Sigmoid colon (tissue), 7 donors: ENCODE results near the gene OR4N2. TPM values are rescaled to one million over a fixed set of nuclear protein-coding genes. Genes with fewer than 3 reads are reported as not detected.
"Not testable (repeated sequence)": the region's sequence is repeated elsewhere in the genome, so short reads cannot be mapped to it uniquely, and the experiment has no call there.

ENCODE experiments used
- DNase-seq: peaks from one replicate; pipeline ENCODE4 v3.0.0-alpha.2; 2019
- H3K27ac ChIP-seq, 4 donors: fragments of 200-600 bp; sonication (generic); one replicate each; pipeline ENCODE4 v1.5.1; 2016 to 2019; ENCODE audit warnings: mild to moderate bottlenecking in 1 of 4
- H3K27me3 ChIP-seq, 3 donors: fragments of 200-600 bp; sonication (generic); one replicate each; pipeline ENCODE4 v1.5.1; 2019; ENCODE audit warnings: mild to moderate bottlenecking in 1 of 3
- H3K36me3 ChIP-seq, 4 donors: fragments of 200-600 bp; sonication (generic); one replicate each; pipeline ENCODE4 v1.5.1; 2016 to 2019
- H3K4me1 ChIP-seq, 4 donors: fragments of 200-600 bp; sonication (generic); one replicate each; pipeline ENCODE4 v1.5.1; 2017 to 2019
- H3K4me3 ChIP-seq, 4 donors: fragments of 200-600 bp; sonication (generic); one replicate each; pipeline ENCODE4 v1.5.1; 2017 to 2019; ENCODE audit warnings: mild to moderate bottlenecking in 2 of 4, moderate library complexity in 1 of 4
- H3K9me3 ChIP-seq, 4 donors: fragments of 200-600 bp in 3 of 4; sonication (generic) in 3 of 4; one replicate each; pipeline versions ENCODE4 v1.5.1 to v1.6.1; 2013 to 2019
- EP300 ChIP-seq, 4 donors: sonication (generic); formaldehyde crosslinking; IDR thresholded peaks; one replicate each; pipeline ENCODE4 v1.6.1; 2017; ENCODE audit warnings: antibody characterized with exemption in 4 of 4
- POLR2A ChIP-seq, 2 donors: fragments of 450-650 bp; IDR thresholded peaks; one replicate each; pipeline ENCODE4 v1.6.1; 2016; ENCODE audit warnings: antibody characterized with exemption in 2 of 2, mild to moderate bottlenecking in 2 of 2, moderate library complexity in 2 of 2
- POLR2AphosphoS5 ChIP-seq, 4 donors: sonication (generic); formaldehyde crosslinking; IDR thresholded peaks; one replicate each; pipeline ENCODE4 v1.6.1; 2017; ENCODE audit warnings: antibody characterized with exemption in 4 of 4
- WGBS, 2 donors: extraction: QIAGEN DNeasy Blood & Tissue Kit; methylation state at CpG; one replicate each; pipeline ENCODE4 v1.1.7; 2013; 5-methylcytosine and 5-hydroxymethylcytosine counted together
- intact Hi-C: fragments of 100-400 bp; cut with DNase I; formaldehyde crosslinking; loops from one replicate; pipeline ENCODE4 v1.15.1; 2023
- polyA plus RNA-seq, 3 donors: library from polyadenylated mRNA; stranded (reverse); fragments of 200-250 nt; gene quantifications; one replicate each; pipeline ENCODE4 v1.2.3, GENCODE V29; 2013
- total RNA-seq, 4 donors: library from RNA; depleted of rRNA; stranded (reverse); fragments of >200 nt; gene quantifications; one replicate each; pipeline ENCODE4 v1.1.0, GENCODE V29; 2016
- TF ChIP-seq, protein P1 (sequence below), 4 experiments: fragments of 450-650 bp in 3 of 4; fragments of 200-600 bp in 1 of 4; IDR thresholded peaks; one replicate each; pipeline ENCODE4 v1.5.1; 2016 to 2019; ENCODE audit warnings: antibody characterized with exemption in 4 of 4, mild to moderate bottlenecking in 3 of 4, moderate library complexity in 2 of 4
- donor health status: healthy with polysubstance abuse.
- donor health status: Bipolar disorder and iron deficiency.
- donor health status: healthy.

Gene OR4N2
- total and polyA plus RNA-seq, 7 donors = not detected

GRCh38 chr14:19823178-19823577 is 19.6 kb downstream of the OR4N2 start:
- TF ChIP-seq POLR2AphosphoS5 (IDR thresholded peaks at IDR 0.05) (no peak), EP300 (IDR thresholded peaks at IDR 0.05) (no peak), POLR2A (IDR thresholded peaks at IDR 0.05) (no peak)
- TF ChIP-seq, protein P1, sequence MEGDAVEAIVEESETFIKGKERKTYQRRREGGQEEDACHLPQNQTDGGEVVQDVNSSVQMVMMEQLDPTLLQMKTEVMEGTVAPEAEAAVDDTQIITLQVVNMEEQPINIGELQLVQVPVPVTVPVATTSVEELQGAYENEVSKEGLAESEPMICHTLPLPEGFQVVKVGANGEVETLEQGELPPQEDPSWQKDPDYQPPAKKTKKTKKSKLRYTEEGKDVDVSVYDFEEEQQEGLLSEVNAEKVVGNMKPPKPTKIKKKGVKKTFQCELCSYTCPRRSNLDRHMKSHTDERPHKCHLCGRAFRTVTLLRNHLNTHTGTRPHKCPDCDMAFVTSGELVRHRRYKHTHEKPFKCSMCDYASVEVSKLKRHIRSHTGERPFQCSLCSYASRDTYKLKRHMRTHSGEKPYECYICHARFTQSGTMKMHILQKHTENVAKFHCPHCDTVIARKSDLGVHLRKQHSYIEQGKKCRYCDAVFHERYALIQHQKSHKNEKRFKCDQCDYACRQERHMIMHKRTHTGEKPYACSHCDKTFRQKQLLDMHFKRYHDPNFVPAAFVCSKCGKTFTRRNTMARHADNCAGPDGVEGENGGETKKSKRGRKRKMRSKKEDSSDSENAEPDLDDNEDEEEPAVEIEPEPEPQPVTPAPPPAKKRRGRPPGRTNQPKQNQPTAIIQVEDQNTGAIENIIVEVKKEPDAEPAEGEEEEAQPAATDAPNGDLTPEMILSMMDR (IDR thresholded peaks at IDR 0.05) = no peak
- Histone ChIP-seq H3K4me3 (no peak overlapping the region), H3K9me3 (peaks cover 0 to 3% (median 1%) of the 10 kb centered on the region in 4 donors), H3K4me1 (no peaks in the 10 kb centered on the region), H3K36me3 (no peaks in the 10 kb centered on the region), H3K27me3 (no peaks in the 10 kb centered on the region), H3K27ac (no peak overlapping the region)
- no peak for DNase-seq
- 46 to 63% methylated on average over 1 of the region's 1 CpG for WGBS, 2 donors
- intact Hi-C loops = no loop called here

DNA sequence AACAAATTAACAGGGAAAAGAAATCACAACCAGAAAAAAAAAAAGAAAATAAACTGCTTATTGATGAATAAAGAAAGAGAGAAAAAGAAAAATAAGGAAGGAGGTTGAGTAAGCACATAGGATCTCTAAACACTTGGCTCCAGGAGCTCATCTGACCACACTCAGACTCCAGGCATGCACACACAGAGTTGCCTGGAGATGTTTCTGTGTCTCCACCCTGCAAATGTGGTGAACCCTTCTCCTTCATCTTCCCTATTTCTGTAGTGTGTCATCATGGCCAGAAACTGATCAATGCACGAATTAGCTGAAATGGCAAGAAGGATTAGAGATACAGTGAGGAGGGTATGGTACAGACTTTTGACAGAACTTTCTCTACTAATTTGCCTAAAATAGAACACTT is 20.2 kb downstream of the OR4N2 start:
- peaks cover 0 to 3% (median 1%) of the 10 kb centered on the region in 4 donors for H3K9me3 ChIP-seq
- TF ChIP-seq POLR2AphosphoS5 (IDR thresholded peaks at IDR 0.05) (no peak), POLR2A (IDR thresholded peaks at IDR 0.05) (no peak), EP300 (IDR thresholded peaks at IDR 0.05) (no peak)
- TF ChIP-seq, protein P1 (IDR thresholded peaks at IDR 0.05) = no peak
- intact Hi-C loops = no loop called here
- H3K4me1 ChIP-seq = no peaks in the 10 kb centered on the region
- no peak for DNase-seq
- no peak overlapping the region for H3K4me3 ChIP-seq
- H3K27me3 ChIP-seq = no peaks in the 10 kb centered on the region
- H3K36me3 ChIP-seq = no peaks in the 10 kb centered on the region
- no peak overlapping the region for H3K27ac ChIP-seq
- WGBS, 2 donors = 20 to 54% methylated on average over 1 of the region's 1 CpG

DNA sequence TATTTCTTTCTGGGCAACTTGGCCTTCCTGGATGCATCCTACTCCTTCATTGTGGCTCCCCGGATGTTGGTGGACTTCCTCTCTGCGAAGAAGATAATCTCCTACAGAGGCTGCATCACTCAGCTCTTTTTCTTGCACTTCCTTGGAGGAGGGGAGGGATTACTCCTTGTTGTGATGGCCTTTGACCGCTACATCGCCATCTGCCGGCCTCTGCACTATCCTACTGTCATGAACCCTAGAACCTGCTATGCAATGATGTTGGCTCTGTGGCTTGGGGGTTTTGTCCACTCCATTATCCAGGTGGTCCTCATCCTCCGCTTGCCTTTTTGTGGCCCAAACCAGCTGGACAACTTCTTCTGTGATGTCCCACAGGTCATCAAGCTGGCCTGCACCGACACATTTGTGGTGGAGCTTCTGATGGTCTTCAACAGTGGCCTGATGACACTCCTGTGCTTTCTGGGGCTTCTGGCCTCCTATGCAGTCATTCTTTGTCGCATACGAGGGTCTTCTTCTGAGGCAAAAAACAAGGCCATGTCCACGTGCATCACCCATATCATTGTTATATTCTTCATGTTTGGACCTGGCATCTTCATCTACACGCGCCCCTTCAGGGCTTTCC is 24.2 kb downstream of the OR4N2 start:
- H3K36me3 ChIP-seq, H3K9me3 ChIP-seq, H3K4me1 ChIP-seq, intact Hi-C loops, DNase-seq, H3K4me3 ChIP-seq, H3K27me3 ChIP-seq, H3K27ac ChIP-seq: not testable (repeated sequence)
- 62 to 78% methylated on average over 12 of the region's 12 CpGs for WGBS, 2 donors

GRCh38 chr14:19828314-19828713 is 24.7 kb downstream of the OR4N2 start:
- H3K4me3 ChIP-seq = no peak overlapping the region
- no peaks in the 10 kb centered on the region for H3K4me1 ChIP-seq
- WGBS, 2 donors = 82 to 85% methylated on average over 2 of the region's 2 CpGs
- H3K9me3 ChIP-seq = no peaks in the 10 kb centered on the region
- no peak for DNase-seq
- intact Hi-C loops = no loop called here
- no peaks in the 10 kb centered on the region for H3K36me3 ChIP-seq
- TF ChIP-seq, protein P1 (IDR thresholded peaks at IDR 0.05) = no peak
- TF ChIP-seq POLR2AphosphoS5 (IDR thresholded peaks at IDR 0.05) = no peak
- no peak for TF ChIP-seq POLR2A (IDR thresholded peaks at IDR 0.05)
- TF ChIP-seq EP300 (IDR thresholded peaks at IDR 0.05) = no peak
- H3K27me3 ChIP-seq = no peaks in the 10 kb centered on the region
- H3K27ac ChIP-seq = no peak overlapping the region

GRCh38 chr14:19834203-19834848 is 30.8 kb downstream of the OR4N2 start:
- H3K9me3 ChIP-seq, H3K4me3 ChIP-seq, DNase-seq, H3K4me1 ChIP-seq, intact Hi-C loops, H3K36me3 ChIP-seq, H3K27ac ChIP-seq, H3K27me3 ChIP-seq: not testable (repeated sequence)
- WGBS, 2 donors = 79 to 81% methylated on average over 8 of the region's 8 CpGs

- H3K36me3 ChIP-seq = no peaks in the 10 kb centered on the region
- H3K27ac ChIP-seq = no peak overlapping the region
- intact Hi-C loops = no loop called here
- no peak overlapping the region for H3K4me3 ChIP-seq
- H3K9me3 ChIP-seq = peaks cover 0 to 4% (median 2%) of the 10 kb centered on the region in 4 donors
- H3K4me1 ChIP-seq = no peaks in the 10 kb centered on the region
- no peaks in the 10 kb centered on the region for H3K27me3 ChIP-seq
- TF ChIP-seq, protein P1 (IDR thresholded peaks at IDR 0.05) = no peak
- TF ChIP-seq POLR2A (IDR thresholded peaks at IDR 0.05) = no peak
- no peak for TF ChIP-seq EP300 (IDR thresholded peaks at IDR 0.05)
- TF ChIP-seq POLR2AphosphoS5 (IDR thresholded peaks at IDR 0.05) = no peak
- DNase-seq = no peak
Observed at GRCh38 chr14:19838433-19838832, 34.9 kb downstream of the OR4N2 start.
